ENCODE data around the gene RAB37. TPM values are rescaled to one million over a fixed set of nuclear protein-coding genes. Genes with fewer than 3 reads are reported as not detected.

RAB37 gene
- total RNA-seq, 1 experiment from 2014 or later: 2.5 TPM

- WGBS (ENCODE audit: extremely low coverage, insufficient read length, low lambda C conversion rate): no CpG with 5 or more reads among the region's 13 CpGs
- Histone ChIP-seq H3K79me2 (ENCODE audit: insufficient read depth, low read length) (no peaks in the 10 kb centered on the region), H3K27me3 (ENCODE audit: insufficient read depth, low read length) (no peaks in the 10 kb centered on the region), H2BK12ac (ENCODE audit: insufficient read length, low read depth, low read length) (no peak overlapping the region), H3T11ph (ENCODE audit: low read length) (no peak overlapping the region), H2BK120ac (ENCODE audit: low read depth, low read length, poor library complexity, severe bottlenecking) (no peak overlapping the region), H3K18ac (ENCODE audit: insufficient read length, low read depth, low read length) (no peak overlapping the region), H3K4ac (ENCODE audit: low read depth, low read length) (no peak overlapping the region), H4K91ac (ENCODE audit: insufficient read length, low read depth, low read length) (no peak overlapping the region), H2BK15ac (ENCODE audit: low read depth, low read length) (no peak overlapping the region), H3K14ac (ENCODE audit: insufficient read depth, low read length) (no peak overlapping the region), H3K4me2 (ENCODE audit: insufficient read depth, insufficient read length, low read length) (no peak overlapping the region), H2AK5ac (ENCODE audit: insufficient read length, low read length) (no peak overlapping the region), H3K23ac (ENCODE audit: insufficient read length, low read depth, low read length) (no peak overlapping the region), H3K27ac (ENCODE audit: insufficient read length, low read depth, low read length) (no peak overlapping the region), H2BK5ac (ENCODE audit: insufficient read length, low read length) (no peak overlapping the region), H3K23me2 (ENCODE audit: insufficient read length, low read depth, low read length, poor library complexity, severe bottlenecking) (peaks cover 10% of the 10 kb centered on the region), H4K8ac (replicated peaks; ENCODE audit: insufficient read length, low read depth, low read length) (no peak overlapping the region), H3K9me3 (ENCODE audit: control insufficient read depth, low read depth, low read length) (no peaks in the 10 kb centered on the region), H2BK20ac (ENCODE audit: low read depth, low read length, poor library complexity, severe bottlenecking) (no peak overlapping the region), H3K9ac (ENCODE audit: extremely low read depth, insufficient read length, low read length) (no peak overlapping the region), H3K4me1 (ENCODE audit: insufficient read depth, low read length) (no peaks in the 10 kb centered on the region; the same call in 1 of the 2 replicates), H4K20me1 (ENCODE audit: control insufficient read depth, insufficient read depth, insufficient read length) (no peaks in the 10 kb centered on the region), H3K79me1 (ENCODE audit: insufficient read depth, low read depth, low read length, poor library complexity, severe bottlenecking) (no peaks in the 10 kb centered on the region), H2AFZ (ENCODE audit: low read length) (no peak overlapping the region), H3K56ac (ENCODE audit: insufficient read length, low read depth, low read length) (no peak overlapping the region), H4K5ac (ENCODE audit: insufficient read length, low read depth, low read length) (no peak overlapping the region)
- Mint-ChIP-seq H3K27me3 (ENCODE audit: low read depth) (no peaks in the 10 kb centered on the region), H3K4me1 (peaks cover 9 to 28% of the 10 kb centered on the region in 2 experiments), H3K4me3 (no peak overlapping the region), H3K36me3 (ENCODE audit: insufficient read depth in 1 of 3, low read depth in 3 of 3) (peaks cover 27 to 60% (median 55%) of the 10 kb centered on the region in 3 experiments; a peak in 6 of 7 replicates), H3K27ac (no peak overlapping the region), H3K9me3 (no peaks in the 10 kb centered on the region)
- no peak for DNase-seq
- no peak for TF ChIP-seq CTCF (conservative IDR thresholded peaks at IDR 0.05)
Measured at GRCh38 chr17:74772053-74772452, 35.0 kb downstream of the RAB37 start.

Measured in H9 (cell line).